GM12874 (cell line): Measurements from ENCODE around the gene PRKCA.

Experiments
- CTCF ChIP-seq: IDR thresholded peaks from 2 replicates; pipeline ENCODE4 v1.5.1; 2011; ENCODE audit warnings: low read depth, mild to moderate bottlenecking, control low read depth, low read length, moderate library complexity; ENCODE audit not compliant: insufficient read depth

PRKCA gene

GRCh38 chr17:66555605-66556004 is 253.2 kb downstream of the PRKCA start:
- TF ChIP-seq CTCF = no peak

GRCh38 chr17:66557200-66557599 is 254.8 kb downstream of the PRKCA start:
- TF ChIP-seq CTCF = no peak

GRCh38 chr17:66557886-66558285 is 255.5 kb downstream of the PRKCA start:
- no peak for TF ChIP-seq CTCF

GRCh38 chr17:66560691-66561090 is 258.3 kb downstream of the PRKCA start:
- TF ChIP-seq CTCF = no peak

GRCh38 chr17:66562119-66562518 is 259.7 kb downstream of the PRKCA start:
- TF ChIP-seq CTCF = no peak

GRCh38 chr17:66564992-66565465 is 262.6 kb downstream of the PRKCA start:
- no peak for TF ChIP-seq CTCF

- TF ChIP-seq CTCF = peak; percentile 91
Measured at GRCh38 chr17:66567234-66568170, 265.1 kb downstream of the PRKCA start.
